AG04449 (cell line): Measurements from ENCODE around the gene BBX.

Experiments
- CTCF ChIA-PET: fragments of 350-600 bp; formaldehyde crosslinking; extraction: SDS; loops from one replicate; lab custom pipeline; 2021; ENCODE audit warnings: antibody characterized with exemption; lab: Yijun Ruan, JAX
- POLR2A ChIA-PET: fragments of 400-600, 350-600 bp; formaldehyde crosslinking; extraction: SDS; loops from one replicate; lab custom pipeline; 2020; ENCODE audit warnings: antibody characterized with exemption, inconsistent platforms; lab: Yijun Ruan, JAX
- DNase-seq: peaks from one replicate; pipeline ENCODE4 v3.0.0-alpha.2; 2010; ENCODE audit warnings: low read depth, low spot score
- H3K4me3 ChIP-seq: 2 replicates; pipeline ENCODE4 v1.5.1; 2011; ENCODE audit warnings: low read depth, mild to moderate bottlenecking, control low read depth, low read length
- TF ChIP-seq, protein P1 (sequence below): IDR thresholded peaks from one replicate; pipeline ENCODE4 v1.5.1; 2011; ENCODE audit warnings: mild to moderate bottlenecking, moderate library complexity, low read length, control low read depth, inconsistent platforms; ENCODE audit not compliant: insufficient read depth; ENCODE audit errors: missing control alignments

The BBX gene

DNA sequence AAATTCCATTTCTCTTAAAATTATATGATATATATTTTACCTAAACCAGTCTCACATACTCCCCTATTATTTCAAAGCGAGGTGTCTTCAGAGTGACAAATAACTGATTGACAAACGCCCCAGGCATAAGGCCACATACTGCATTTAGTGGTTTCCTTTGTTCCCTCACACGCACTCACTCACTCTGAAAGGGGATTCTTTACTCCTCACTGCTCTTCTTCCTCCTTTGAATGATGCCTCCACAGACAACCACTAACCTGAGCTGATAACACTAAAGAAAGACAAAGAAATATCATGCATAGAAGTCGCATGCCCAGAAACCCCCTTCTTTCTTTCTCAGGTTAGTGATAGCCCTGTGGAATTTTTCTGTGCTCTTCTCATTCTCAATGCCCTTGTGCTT is 24.1 kb upstream of the BBX start:
- CTCF ChIA-PET: interaction anchor here (0.9 kb wide), 1 partner anchor 13 kb away, joined by 3 read pairs; no protein-coding TSS in a partner anchor
- POLR2A ChIA-PET: no interaction called here
- H3K4me3 ChIP-seq: no peak overlapping the region
- TF ChIP-seq, protein P1, sequence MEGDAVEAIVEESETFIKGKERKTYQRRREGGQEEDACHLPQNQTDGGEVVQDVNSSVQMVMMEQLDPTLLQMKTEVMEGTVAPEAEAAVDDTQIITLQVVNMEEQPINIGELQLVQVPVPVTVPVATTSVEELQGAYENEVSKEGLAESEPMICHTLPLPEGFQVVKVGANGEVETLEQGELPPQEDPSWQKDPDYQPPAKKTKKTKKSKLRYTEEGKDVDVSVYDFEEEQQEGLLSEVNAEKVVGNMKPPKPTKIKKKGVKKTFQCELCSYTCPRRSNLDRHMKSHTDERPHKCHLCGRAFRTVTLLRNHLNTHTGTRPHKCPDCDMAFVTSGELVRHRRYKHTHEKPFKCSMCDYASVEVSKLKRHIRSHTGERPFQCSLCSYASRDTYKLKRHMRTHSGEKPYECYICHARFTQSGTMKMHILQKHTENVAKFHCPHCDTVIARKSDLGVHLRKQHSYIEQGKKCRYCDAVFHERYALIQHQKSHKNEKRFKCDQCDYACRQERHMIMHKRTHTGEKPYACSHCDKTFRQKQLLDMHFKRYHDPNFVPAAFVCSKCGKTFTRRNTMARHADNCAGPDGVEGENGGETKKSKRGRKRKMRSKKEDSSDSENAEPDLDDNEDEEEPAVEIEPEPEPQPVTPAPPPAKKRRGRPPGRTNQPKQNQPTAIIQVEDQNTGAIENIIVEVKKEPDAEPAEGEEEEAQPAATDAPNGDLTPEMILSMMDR: no peak
- no peak for DNase-seq

DNA sequence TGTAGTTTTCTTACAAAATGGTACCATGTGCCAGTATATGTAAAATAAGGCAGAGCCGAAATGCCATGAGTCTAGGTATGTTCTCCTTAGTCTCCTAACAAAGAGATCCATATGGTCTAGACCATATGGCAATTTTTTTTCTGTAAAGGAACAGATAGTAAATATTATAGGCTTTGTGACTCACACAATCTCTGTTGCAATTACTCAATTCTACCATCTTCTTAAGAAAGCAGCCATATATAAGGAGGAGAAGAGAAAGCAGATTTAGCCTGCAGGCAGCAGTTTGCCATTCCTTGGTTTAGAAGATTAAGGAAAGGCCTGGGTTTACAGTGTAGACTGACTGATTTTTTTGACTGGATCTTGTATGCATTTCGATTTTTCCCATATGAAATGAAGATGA is 16.3 kb upstream of the BBX start:
- POLR2A ChIA-PET: no interaction called here
- DNase-seq: no peak
- CTCF ChIA-PET: interaction anchor here (1.5 kb wide), 1 partner anchor 9 kb away, joined by 4 read pairs; no protein-coding TSS in a partner anchor
- H3K4me3 ChIP-seq: no peak overlapping the region
- TF ChIP-seq, protein P1: no peak

DNA sequence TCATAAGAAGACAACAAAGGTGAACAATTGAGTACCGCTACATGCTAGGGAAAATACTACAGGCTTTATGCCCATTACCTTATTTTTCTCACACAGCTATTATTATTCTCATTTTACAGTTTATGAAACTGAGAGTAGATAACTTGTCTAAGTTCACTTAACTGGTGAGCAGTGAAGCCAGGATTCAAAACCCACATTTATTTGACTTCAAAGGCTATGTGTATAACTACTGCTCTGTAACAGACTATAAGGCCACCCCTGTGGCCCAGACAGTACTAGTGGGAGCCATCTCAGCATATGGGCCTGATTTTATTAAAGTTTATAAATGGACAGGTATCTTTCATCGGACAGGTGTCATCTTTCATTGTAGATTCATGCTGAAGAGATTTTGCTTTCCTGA is 14.4 kb upstream of the BBX start:
- no peak overlapping the region for H3K4me3 ChIP-seq
- ChIA-PET CTCF (no interaction called here), POLR2A (no interaction called here)
- TF ChIP-seq, protein P1: no peak
- no peak for DNase-seq

DNA sequence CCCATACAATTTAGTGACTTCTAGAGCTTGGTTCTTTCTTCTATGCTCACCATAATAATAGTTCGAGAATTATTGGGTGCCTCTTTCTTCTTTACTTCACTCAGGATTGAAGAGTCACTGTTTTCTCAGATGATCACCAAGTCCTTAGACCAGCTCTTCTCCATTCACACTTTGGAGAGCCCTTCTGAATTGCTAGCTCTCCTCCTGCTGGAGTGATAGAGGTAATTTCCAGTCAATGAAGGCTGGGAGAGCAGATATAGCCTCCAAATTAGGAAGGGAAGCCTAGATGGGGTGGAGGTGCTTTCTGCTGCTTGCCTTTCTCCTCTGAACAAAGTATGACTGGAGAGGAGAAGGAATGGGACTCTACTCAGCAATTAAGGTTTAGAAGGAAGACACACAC is 10.7 kb upstream of the BBX start:
- no peak overlapping the region for H3K4me3 ChIP-seq
- TF ChIP-seq, protein P1: no peak
- CTCF ChIA-PET: interaction anchor here (0.8 to 2.8 kb wide), 6 partner anchors 9 to 277 kb away, joined by 3 to 14 read pairs (median 3); no protein-coding TSS in a partner anchor
- POLR2A ChIA-PET: interaction anchor here (0.6 kb wide), 1 partner anchor 51 kb away, joined by 4 read pairs; no protein-coding TSS in a partner anchor
- DNase-seq: no peak

DNA sequence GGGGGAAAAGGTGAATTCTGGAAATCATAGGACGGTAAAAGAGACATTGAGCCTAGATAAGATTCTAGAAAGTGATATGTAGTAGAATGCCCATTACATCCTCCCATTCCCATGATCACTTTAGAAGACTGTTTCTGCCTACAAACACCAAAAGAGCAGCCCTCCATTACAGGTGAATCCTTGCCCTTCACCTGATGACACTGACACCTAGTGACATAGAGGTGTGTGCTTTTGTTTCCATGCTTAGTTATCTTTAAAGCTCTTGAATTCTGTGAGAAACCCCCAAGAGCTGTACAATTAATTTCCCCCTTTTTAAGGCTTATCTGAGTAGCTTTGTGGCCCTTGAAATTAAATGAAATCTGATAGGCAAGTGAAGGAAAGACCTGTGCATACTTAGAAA is 8.3 kb upstream of the BBX start:
- DNase-seq: no peak
- TF ChIP-seq, protein P1: no peak
- ChIA-PET POLR2A (no interaction called here), CTCF (no interaction called here)
- no peak overlapping the region for H3K4me3 ChIP-seq

DNA sequence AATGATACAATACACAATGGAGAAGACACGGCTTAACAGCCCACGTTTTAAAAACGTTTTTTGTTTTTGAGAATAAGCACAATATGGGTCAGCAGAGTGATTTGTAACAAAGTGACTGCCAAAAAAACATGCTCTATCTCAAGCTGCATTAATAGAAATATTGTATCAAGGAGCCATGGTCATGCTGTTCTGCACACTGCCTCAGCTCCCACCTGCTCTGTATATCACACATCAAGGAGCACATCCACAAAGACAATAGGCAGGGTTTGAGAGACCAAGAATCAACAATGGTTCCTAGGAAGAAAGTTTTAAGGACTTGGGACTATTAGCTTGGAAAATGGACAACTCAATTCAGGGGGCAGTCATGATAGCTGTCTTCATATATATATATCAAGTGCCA is 6.3 kb upstream of the BBX start:
- TF ChIP-seq, protein P1: no peak
- POLR2A ChIA-PET: no interaction called here
- DNase-seq: no peak
- no peak overlapping the region for H3K4me3 ChIP-seq
- CTCF ChIA-PET: interaction anchor here (1.6 kb wide), 1 partner anchor 244 kb away, joined by 8 read pairs; no protein-coding TSS in a partner anchor
